ENCODE measurements around the gene SPOCK1. TPM values are rescaled to one million over a fixed set of nuclear protein-coding genes. Genes with fewer than 3 reads are reported as not detected.

Gene SPOCK1
- total RNA-seq, 2 donors from 2014 or later, result 2.1 to 8.5 TPM

- intact Hi-C loops (cut with DNase I), result no loop called here
These were observed 229.2 kb downstream of the SPOCK1 start for GRCh38 chr5:137269946-137270345.

DNA sequence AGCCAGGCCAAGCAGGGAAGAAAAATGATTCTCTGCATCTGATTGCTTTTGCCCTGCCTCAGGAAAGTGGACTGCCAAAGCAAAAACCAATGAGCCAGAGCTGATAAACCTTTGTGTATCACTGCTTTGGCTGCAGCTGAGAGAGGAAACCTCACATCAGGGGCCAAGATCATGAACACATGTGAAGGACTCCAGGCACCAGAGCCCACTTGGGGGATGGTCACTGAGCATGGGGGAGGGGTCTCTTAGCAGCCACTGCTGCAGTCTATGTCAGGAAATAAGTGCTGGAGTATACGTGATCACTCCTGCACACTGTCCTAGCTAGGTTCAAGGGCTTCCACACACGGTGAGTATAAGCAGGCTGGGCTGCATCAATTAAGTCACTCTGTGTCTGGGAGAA, 229.9 kb downstream of the SPOCK1 start:
- DNase-seq, result no peak
- Histone ChIP-seq H3K27ac (no peak overlapping the region), H3K9me3 (no peaks in the 10 kb centered on the region), H3K4me1 (no peaks in the 10 kb centered on the region), H3K4me3 (no peak overlapping the region), H3K36me3 (no peaks in the 10 kb centered on the region), H3K9ac (ENCODE audit: low read depth in 2 of 2, low read length in 2 of 2) (no peak overlapping the region), H3K27me3 (no peaks in the 10 kb centered on the region)
- no peak for TF ChIP-seq CTCF (IDR thresholded peaks at IDR 0.05)
- intact Hi-C loops (cut with DNase I), result no loop called here

More at GRCh38 chr5:137269946-137270345, 229.2 kb downstream of the SPOCK1 start:
- Histone ChIP-seq H3K36me3 (no peaks in the 10 kb centered on the region), H3K4me3 (no peak overlapping the region), H3K9ac (ENCODE audit: low read depth in 2 of 2, low read length in 2 of 2) (no peak overlapping the region), H3K27ac (no peak overlapping the region), H3K4me1 (no peaks in the 10 kb centered on the region), H3K9me3 (no peaks in the 10 kb centered on the region), H3K27me3 (no peaks in the 10 kb centered on the region)
- no peak for TF ChIP-seq CTCF (IDR thresholded peaks at IDR 0.05)
- no peak for DNase-seq

GRCh38 chr5:137268646-137269045, 230.5 kb downstream of the SPOCK1 start:
- no peak overlapping the region for H3K27ac ChIP-seq
- intact Hi-C loops (cut with DNase I), result no loop called here
- H3K9ac ChIP-seq (ENCODE audit: low read depth in 2 of 2, low read length in 2 of 2), result no peak overlapping the region
- no peaks in the 10 kb centered on the region for H3K36me3 ChIP-seq
- no peaks in the 10 kb centered on the region for H3K27me3 ChIP-seq
- no peaks in the 10 kb centered on the region for H3K9me3 ChIP-seq
- no peaks in the 10 kb centered on the region for H3K4me1 ChIP-seq
- TF ChIP-seq CTCF (IDR thresholded peaks at IDR 0.05), result no peak
- no peak for DNase-seq
- H3K4me3 ChIP-seq, result no peak overlapping the region

- Histone ChIP-seq H3K9me3 (no peaks in the 10 kb centered on the region), H3K36me3 (no peaks in the 10 kb centered on the region), H3K4me1 (no peaks in the 10 kb centered on the region), H3K27me3 (no peaks in the 10 kb centered on the region), H3K9ac (ENCODE audit: low read depth in 2 of 2, low read length in 2 of 2) (no peak overlapping the region), H3K4me3 (no peak overlapping the region), H3K27ac (no peak overlapping the region)
- DNase-seq, result no peak
- no peak for TF ChIP-seq CTCF (IDR thresholded peaks at IDR 0.05)
- intact Hi-C loops (cut with DNase I), result no loop called here
These were observed 232.9 kb downstream of the SPOCK1 start for GRCh38 chr5:137266186-137266585.

DNA sequence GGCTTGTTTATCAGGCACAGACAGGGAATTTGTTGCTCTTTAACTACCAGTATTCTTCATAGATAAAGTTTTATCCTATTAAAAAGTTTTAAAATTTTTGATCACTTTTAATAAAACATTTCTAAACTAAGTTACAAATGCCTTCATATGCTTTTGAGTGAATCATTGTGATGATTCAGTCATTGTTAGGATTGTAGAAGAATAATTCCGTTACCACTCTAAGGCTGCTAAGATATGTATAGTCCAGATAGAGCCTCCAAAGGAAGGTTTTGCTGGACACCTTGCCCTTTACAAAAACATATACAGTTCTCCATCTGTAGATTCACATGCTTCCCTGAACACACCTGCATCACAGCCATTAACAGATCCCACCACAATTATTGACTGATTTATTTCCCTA, 233.7 kb downstream of the SPOCK1 start:
- H3K27me3 ChIP-seq, result no peaks in the 10 kb centered on the region
- no peak overlapping the region for H3K4me3 ChIP-seq
- intact Hi-C loops (cut with DNase I), result no loop called here
- no peaks in the 10 kb centered on the region for H3K9me3 ChIP-seq
- H3K36me3 ChIP-seq, result no peaks in the 10 kb centered on the region
- DNase-seq, result no peak
- TF ChIP-seq CTCF (IDR thresholded peaks at IDR 0.05), result no peak
- no peak overlapping the region for H3K27ac ChIP-seq
- H3K9ac ChIP-seq (ENCODE audit: low read depth in 2 of 2, low read length in 2 of 2), result no peak overlapping the region
- no peaks in the 10 kb centered on the region for H3K4me1 ChIP-seq

DNA sequence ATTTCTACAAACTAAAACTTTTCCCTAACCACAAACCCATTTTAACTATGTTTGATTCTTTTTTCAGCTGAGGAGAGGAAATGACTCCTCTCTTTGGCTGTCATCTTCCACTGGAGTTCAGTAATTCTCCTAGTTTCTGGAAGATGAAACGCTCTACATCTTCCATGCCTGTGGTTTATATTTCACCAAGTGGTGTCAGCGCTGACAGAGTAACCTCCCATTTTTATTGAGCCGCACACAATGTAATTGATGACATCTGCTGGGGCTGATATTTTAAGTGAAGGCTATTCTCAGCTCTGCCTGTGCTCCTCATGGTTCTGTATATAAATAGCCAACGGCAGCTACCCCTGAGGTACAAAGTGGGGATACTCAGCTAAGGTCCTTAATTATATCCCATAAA, 234.6 kb downstream of the SPOCK1 start:
- intact Hi-C loops (cut with DNase I), result no loop called here

More for the DNA sequence above, 234.6 kb downstream of the SPOCK1 start:
- no peaks in the 10 kb centered on the region for H3K27me3 ChIP-seq
- no peaks in the 10 kb centered on the region for H3K9me3 ChIP-seq
- no peak overlapping the region for H3K9ac ChIP-seq (ENCODE audit: low read depth in 2 of 2, low read length in 2 of 2)
- no peaks in the 10 kb centered on the region for H3K4me1 ChIP-seq
- H3K36me3 ChIP-seq, result no peaks in the 10 kb centered on the region
- H3K4me3 ChIP-seq, result no peak overlapping the region
- no peak for TF ChIP-seq CTCF (IDR thresholded peaks at IDR 0.05)
- H3K27ac ChIP-seq, result no peak overlapping the region
- no peak for DNase-seq
